Kidney (tissue), 14 donors: ENCODE results near the gene ADIPOR2. TPM values are rescaled to one million over a fixed set of nuclear protein-coding genes. Genes with fewer than 3 reads are reported as not detected.

Experiments
- DNase-seq, 5 donors: peaks; one replicate each; pipeline ENCODE4 v3.0.0-alpha.2; 2013 to 2020
- FAIRE-seq: peaks from 2 replicates; lab custom pipeline; 2012; peaks lifted over from hg19 to GRCh38; lab: Jason Lieb, UNC
- H3K27ac ChIP-seq, 2 donors: one replicate each; pipeline ENCODE4 v1.7.0; 2013; ENCODE audit warnings: low read depth in 2 of 2, low read length in 2 of 2, inconsistent platforms in 1 of 2
- H3K27me3 ChIP-seq: one replicate; pipeline ENCODE4 v1.7.1; 2013; ENCODE audit warnings: low read length, inconsistent platforms; ENCODE audit not compliant: control insufficient read depth, insufficient read depth
- H3K36me3 ChIP-seq, 3 donors: one replicate each; pipeline versions ENCODE4 v1.7.0 to v1.7.1; 2013; ENCODE audit warnings: low read length in 3 of 3, control low read depth in 1 of 3, inconsistent platforms in 1 of 3; ENCODE audit not compliant: insufficient read depth in 3 of 3, control insufficient read depth in 2 of 3
- H3K4me1 ChIP-seq, 3 donors: one replicate each; pipeline versions ENCODE4 v1.7.0 to v1.7.1; 2013; ENCODE audit warnings: low read length in 3 of 3, inconsistent platforms in 1 of 3, low read depth in 1 of 3; ENCODE audit not compliant: control insufficient read depth in 2 of 3, insufficient read depth in 2 of 3
- H3K4me3 ChIP-seq, 3 donors: one replicate each; pipeline versions ENCODE4 v1.7.0 to v1.8.1; 2013; ENCODE audit warnings: low read length in 3 of 3, control low read depth in 1 of 3, inconsistent platforms in 1 of 3
- H3K9ac ChIP-seq, 3 donors: one replicate each; pipeline versions ENCODE4 v1.7.0 to v1.7.1; 2013; ENCODE audit warnings: low read length in 3 of 3, control low read depth in 1 of 3, inconsistent platforms in 1 of 3
- H3K9me3 ChIP-seq, 3 donors: one replicate each; pipeline versions ENCODE4 v1.7.0 to v1.7.1; 2013; ENCODE audit warnings: low read length in 3 of 3, control low read depth in 1 of 3, inconsistent platforms in 1 of 3; ENCODE audit not compliant: control insufficient read depth in 2 of 3, insufficient read depth in 1 of 3
- intact Hi-C: fragments of 100-400 bp; cut with DNase I; formaldehyde crosslinking; loops from one replicate; pipeline ENCODE4 v1.11.1; 2022
- microRNA-seq: library from miRNA; unstranded; fragments of <30 nt; microRNA quantifications from one replicate; pipeline ENCODE4 v1.2.0, GENCODE V29; 2020
- polyA plus RNA-seq: library from polyadenylated mRNA; stranded (reverse); fragments of 350-450 nt; fragmentation: Illumina TruSeq; extraction: RNeasy Lipid Tissue Mini Kit (QIAGEN cat#74804); gene quantifications from one replicate; pipeline ENCODE4 v1.2.3, GENCODE V29; 2014; ENCODE audit warnings: low read depth, low replicate concordance; ENCODE audit not compliant: insufficient read depth
- total RNA-seq: library from RNA; stranded (reverse); fragmentation: NEBNext Ultra II Directional; extraction: Animal tissue kit (Norgen Biotek cat#: 25700); gene quantifications from one replicate; pipeline ENCODE4 v1.2.1, GENCODE V29; 2021
- TF ChIP-seq, protein P1 (sequence below): IDR thresholded peaks from 3 replicates; pipeline ENCODE4 v1.5.1; 2012; ENCODE audit warnings: mild to moderate bottlenecking, moderate library complexity, borderline replicate concordance; ENCODE audit not compliant: insufficient read depth; ENCODE audit errors: extremely low read depth
- donor health status: control.
- donor health status: control.
- donor health status: control.
- donor health status: control.
- donor health status: control.
- donor health status: DM: yes; HTN: yes; CAD: no.
- donor health status: Normal renal cell carcinoma (clear cell type).

ADIPOR2 gene
- total and polyA plus RNA-seq, 2 donors from 2014 or later = 26.7 to 50.0 TPM

DNA sequence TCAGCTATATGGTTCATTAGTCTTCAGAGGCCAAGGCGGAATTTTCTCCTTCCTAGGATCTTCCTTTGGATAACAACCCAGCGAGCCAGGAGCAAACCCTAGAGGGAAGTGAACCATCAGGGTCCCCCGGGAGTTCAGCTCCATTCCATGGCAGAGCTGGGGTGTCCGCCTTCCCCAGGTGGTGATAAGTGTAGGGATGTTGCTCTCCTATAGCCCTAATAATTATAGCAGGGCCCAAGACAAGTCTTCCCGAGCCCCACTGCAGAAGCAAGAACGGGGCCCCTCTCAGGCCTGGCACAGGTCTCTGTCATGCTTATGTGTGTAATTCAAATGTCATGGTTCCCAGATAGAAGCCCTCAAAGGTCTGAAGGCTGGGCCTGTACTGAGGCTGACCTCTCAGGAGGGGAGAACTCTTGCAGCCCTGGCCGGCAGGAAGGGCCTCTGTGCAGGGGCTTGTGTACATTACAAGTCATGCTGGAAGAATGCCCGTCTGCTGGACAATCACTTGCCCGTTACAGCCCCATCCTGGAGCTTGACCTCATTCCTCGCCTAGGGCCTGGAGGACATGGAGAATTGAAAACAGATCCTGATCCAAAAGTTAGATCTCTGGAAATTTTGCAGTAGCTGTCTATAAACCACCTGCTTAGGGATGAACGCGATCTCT is 146.8 kb downstream of the ADIPOR2 start:
- no peak overlapping the region for H3K4me3 ChIP-seq
- no peak overlapping the region for H3K9ac ChIP-seq
- intact Hi-C loops = no loop called here
- H3K9me3 ChIP-seq = no peaks in the 10 kb centered on the region
- no peaks in the 10 kb centered on the region for H3K27me3 ChIP-seq
- DNase-seq = peak in 2 of 5 donors; percentile 35 to 58
- no peaks in the 10 kb centered on the region for H3K4me1 ChIP-seq
- TF ChIP-seq, protein P1, sequence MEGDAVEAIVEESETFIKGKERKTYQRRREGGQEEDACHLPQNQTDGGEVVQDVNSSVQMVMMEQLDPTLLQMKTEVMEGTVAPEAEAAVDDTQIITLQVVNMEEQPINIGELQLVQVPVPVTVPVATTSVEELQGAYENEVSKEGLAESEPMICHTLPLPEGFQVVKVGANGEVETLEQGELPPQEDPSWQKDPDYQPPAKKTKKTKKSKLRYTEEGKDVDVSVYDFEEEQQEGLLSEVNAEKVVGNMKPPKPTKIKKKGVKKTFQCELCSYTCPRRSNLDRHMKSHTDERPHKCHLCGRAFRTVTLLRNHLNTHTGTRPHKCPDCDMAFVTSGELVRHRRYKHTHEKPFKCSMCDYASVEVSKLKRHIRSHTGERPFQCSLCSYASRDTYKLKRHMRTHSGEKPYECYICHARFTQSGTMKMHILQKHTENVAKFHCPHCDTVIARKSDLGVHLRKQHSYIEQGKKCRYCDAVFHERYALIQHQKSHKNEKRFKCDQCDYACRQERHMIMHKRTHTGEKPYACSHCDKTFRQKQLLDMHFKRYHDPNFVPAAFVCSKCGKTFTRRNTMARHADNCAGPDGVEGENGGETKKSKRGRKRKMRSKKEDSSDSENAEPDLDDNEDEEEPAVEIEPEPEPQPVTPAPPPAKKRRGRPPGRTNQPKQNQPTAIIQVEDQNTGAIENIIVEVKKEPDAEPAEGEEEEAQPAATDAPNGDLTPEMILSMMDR = no peak
- no peaks in the 10 kb centered on the region for H3K36me3 ChIP-seq
- H3K27ac ChIP-seq = no peak overlapping the region
- FAIRE-seq = no peak

Small RNA genes within 50 kb of the gene (microRNA-seq; reads per million reads assigned to microRNA genes)
- not detected for gene MIR3649

Other genes with a start within 250 kb of the ADIPOR2 start
- gene FBXL14, start 96.5 kb upstream of the ADIPOR2 start, total RNA-seq = 17.9 TPM
- 5.3 TPM for gene FBXL14, start 96.5 kb upstream of the ADIPOR2 start, polyA plus RNA-seq
- gene WNT5B, start 61.8 kb upstream of the ADIPOR2 start, total RNA-seq = 4.8 TPM
- gene WNT5B, start 61.8 kb upstream of the ADIPOR2 start, polyA plus RNA-seq = 3.4 TPM
- gene LRTM2, start 129.5 kb downstream of the ADIPOR2 start, total RNA-seq = not detected
- gene LRTM2, start 129.5 kb downstream of the ADIPOR2 start, polyA plus RNA-seq = not detected
- 7.3 TPM for gene CACNA2D4, start 227.6 kb downstream of the ADIPOR2 start, total RNA-seq
- gene CACNA2D4, start 227.6 kb downstream of the ADIPOR2 start, polyA plus RNA-seq = 2.5 TPM